GM19395 (cell line): ENCODE measurements around the gene G6PC2.
"Not testable (repeated sequence)": the region's sequence is repeated elsewhere in the genome, so short reads cannot be mapped to it uniquely, and the experiment has no call there.

Source experiments
- ATAC-seq: cut with Tn5 transposase; IDR thresholded peaks from one replicate; pipeline ENCODE4 v1.9.1; 2021; ENCODE audit warnings: mild to moderate bottlenecking, moderate library complexity; ENCODE audit not compliant: unreplicated experiment

The G6PC2 gene

GRCh38 chr2:168903888-168904287 is 2.8 kb downstream of the G6PC2 start:
- ATAC-seq, result no peak

DNA sequence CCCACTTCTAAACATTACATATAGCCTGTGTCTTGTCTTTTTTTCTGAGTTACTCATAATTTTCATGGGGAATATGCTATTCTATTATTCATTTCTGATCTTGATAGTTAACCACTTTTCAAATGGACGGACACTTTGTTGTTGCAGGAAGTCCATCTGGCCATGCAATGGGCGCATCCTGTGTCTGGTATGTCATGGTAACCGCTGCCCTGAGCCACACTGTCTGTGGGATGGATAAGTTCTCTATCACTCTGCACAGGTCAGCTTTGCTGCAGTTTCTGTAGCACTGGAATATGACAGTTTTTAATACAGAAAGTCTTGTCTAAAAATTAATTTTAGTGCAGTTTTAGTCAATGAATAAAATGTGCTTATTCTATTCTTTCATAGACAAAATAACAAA is 3.3 kb downstream of the G6PC2 start:
- no peak for ATAC-seq

- no peak for ATAC-seq
Observed at GRCh38 chr2:168907940-168908662, 7.0 kb downstream of the G6PC2 start.

GRCh38 chr2:168910330-168910729 is 9.2 kb downstream of the G6PC2 start:
- no peak for ATAC-seq

DNA sequence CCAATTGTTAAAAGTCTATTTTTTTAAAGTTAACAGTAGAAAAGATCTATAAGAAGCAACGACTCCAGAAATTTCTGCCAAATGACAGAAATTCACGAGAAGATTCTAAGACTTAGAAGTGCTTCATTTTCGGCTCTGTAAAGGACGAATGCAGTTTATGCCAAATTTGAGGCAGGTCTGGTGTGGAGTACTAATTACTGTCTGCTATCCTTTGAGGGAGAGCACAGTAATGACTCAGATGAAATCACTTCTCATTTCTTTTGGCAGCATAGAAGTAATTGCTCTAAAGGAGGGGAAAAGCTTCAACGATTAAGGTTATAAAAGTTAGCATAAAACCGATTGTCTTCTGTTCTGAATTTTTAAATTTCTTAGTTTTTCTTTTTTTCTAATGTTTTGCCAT is 11.4 kb downstream of the G6PC2 start:
- no peak for ATAC-seq

DNA sequence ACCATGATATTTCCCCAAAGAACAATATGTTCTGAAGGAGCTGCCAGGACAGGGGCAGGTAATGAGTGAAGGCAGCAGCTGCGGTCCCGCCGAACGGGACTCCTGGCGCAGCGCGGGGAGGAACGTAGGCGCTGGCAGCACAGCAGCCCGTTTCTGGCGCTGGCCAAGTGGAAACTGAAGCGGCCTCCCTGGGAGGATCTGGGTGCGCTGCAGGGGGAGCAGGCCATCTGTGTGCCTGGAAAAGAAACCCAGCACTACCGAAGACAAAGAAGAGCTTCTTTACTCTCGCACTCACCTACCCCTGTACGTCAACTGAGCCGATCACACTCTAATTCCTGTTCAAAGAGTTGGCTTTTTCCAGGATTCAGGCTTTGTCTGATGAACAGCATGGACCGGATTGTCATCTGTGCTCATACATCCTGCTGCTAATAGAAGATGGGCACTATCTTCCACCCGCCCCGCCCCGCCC is 11.8 kb downstream of the G6PC2 start:
- ATAC-seq, result no peak

- ATAC-seq, result no peak
Observed at GRCh38 chr2:168913495-168913894, 12.4 kb downstream of the G6PC2 start.

DNA sequence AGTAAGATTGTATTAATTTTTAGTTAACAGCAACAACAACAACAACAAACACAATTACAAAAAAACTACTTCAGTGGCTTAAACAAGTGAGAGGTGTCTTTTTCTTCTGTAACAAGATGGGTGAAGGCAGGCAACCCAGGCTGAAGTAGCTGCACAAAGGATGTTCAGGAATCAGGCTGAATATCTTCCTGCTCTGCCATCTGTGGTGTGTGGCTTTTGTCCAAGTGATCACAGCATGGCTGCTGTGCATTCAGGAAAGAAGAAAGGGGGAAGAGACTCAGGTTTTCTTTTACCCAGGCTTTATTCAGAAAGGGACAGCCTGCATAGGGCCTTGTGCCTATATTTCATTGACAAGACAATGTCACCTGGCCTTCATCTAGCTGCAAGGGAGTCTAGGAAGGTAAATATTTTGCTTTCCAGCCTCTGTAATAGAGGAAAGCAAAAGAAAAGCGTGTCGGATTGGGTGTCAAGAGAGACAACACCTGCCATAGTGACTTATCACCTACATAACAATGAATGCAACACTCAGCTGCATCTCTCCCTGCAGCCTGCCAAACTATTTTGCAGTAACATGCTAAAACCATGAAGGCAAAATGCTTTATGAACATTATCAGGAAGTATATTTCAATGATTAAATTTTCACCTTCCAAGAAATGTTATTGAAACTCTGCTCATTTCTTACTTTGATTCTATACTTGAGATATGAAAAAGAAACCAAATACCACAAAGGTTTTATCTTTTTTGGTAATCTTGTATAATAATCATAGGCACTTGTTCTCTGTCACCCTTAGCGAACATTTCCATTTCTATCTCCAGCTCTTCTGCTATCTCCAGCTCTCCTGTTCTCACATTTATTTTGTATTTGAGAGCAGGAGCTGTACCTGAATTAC is 14.6 kb downstream of the G6PC2 start:
- ATAC-seq, result no peak

DNA sequence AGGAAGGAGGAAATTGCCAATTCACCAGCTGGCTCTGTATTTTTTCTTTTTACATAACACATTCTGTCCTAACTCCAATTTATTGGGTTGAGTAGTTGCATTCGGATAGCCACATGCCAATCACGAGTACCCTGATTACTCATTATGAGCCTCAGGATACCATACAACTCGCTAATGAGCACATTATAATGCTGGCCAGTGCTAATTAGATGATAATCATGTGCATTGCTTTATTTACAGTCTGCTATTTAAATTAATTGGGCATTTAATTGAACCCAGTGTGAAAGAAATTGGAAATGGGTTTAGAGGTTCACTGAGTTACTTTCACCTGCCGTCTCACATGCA is 15.2 kb downstream of the G6PC2 start:
- ATAC-seq, result no peak

- peak; percentile 53 for ATAC-seq
Observed at GRCh38 chr2:168920504-168921157, 19.5 kb downstream of the G6PC2 start.

- ATAC-seq, result no peak
Observed at GRCh38 chr2:168926621-168927386, 25.7 kb downstream of the G6PC2 start.

- no peak for ATAC-seq
Observed at GRCh38 chr2:168928113-168928831, 27.2 kb downstream of the G6PC2 start.

GRCh38 chr2:168929031-168929430 is 27.9 kb downstream of the G6PC2 start:
- ATAC-seq, result no peak

GRCh38 chr2:168930242-168930641 is 29.2 kb downstream of the G6PC2 start:
- ATAC-seq, result no peak

- not testable (repeated sequence) for ATAC-seq
Observed at GRCh38 chr2:168932174-168932573, 31.1 kb downstream of the G6PC2 start.

GRCh38 chr2:168934826-168935225 is 33.7 kb downstream of the G6PC2 start:
- ATAC-seq, result no peak

DNA sequence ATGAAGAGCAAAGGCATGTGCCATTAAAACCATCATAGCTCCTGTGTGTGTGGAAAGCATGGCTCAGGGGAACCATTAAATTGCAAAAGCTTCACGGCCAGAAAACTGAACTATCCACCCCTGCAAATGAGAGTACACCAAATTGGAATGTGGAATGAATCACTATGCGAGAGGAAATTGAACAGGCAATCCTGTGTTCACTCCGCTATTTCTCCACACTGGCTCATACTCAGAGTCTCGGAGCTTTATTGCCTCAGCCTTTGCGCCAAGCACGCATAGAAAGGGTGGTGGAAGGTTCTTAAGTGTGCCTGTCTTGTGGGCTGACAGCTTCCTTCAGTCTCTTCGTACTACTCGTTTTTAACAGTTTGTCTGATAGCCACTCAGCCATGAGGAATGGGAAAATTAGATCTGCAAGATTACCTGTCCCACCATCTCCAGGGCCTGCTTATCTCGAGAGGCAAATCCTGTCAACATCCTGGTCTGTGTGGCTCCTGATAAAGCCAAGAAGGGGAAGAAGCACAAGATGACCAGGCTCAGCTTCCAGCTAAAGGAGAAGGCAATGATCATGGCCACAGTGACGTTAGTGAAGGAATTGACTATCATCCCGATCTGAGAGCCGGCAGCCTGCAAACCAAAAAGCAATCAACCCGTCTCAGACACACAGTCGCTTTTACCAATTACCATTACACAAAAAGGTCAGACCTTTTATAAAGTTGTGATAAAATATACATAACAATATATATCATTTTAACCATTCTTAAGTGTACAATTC is 34.9 kb downstream of the G6PC2 start:
- no peak for ATAC-seq

GRCh38 chr2:168939061-168939460 is 38.0 kb downstream of the G6PC2 start:
- ATAC-seq, result no peak

DNA sequence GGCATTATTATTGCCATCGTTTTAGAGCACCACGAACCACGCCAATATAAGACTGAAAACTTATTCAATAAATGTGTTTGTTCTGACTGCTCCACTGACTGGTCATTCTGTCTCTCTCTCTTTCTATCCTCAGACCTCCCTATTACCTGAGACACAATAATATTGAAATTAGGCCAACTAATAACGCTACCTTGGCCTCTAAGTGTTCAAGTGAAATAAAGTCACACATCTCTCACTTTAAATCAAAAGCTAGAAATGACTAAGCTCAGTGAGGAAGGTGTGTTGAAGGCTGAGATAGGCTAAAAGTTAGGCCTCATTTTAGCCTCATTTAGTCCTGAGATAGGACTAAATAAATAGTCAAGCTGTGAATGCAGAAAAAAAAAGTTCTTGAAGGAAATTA is 38.8 kb downstream of the G6PC2 start:
- ATAC-seq, result peak; percentile 85
